ENCODE measurements around the gene RSAD1.

The RSAD1 gene

DNA sequence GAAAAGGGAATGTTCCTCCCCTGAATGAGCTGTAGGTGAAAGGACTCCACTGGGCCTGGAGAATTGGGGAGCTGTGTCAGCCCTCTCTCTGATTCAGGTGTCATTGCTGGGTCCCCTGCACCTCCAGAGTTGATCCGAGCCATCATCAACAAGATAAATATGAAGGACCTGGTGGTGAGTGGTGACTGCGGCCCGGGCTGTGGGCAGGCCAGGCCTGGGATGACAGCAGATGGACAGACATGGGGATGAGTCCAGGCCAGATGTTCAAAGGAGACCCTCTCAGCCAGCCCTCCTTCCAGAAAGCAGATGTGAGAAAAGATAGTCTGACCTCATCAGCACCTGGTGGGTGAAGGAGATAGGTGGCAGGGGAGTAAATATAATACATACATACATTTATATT is 14.5 kb upstream of the RSAD1 start:
- no peak for DNase-seq (ENCODE audit: low read depth)
- TF ChIP-seq, protein P1, sequence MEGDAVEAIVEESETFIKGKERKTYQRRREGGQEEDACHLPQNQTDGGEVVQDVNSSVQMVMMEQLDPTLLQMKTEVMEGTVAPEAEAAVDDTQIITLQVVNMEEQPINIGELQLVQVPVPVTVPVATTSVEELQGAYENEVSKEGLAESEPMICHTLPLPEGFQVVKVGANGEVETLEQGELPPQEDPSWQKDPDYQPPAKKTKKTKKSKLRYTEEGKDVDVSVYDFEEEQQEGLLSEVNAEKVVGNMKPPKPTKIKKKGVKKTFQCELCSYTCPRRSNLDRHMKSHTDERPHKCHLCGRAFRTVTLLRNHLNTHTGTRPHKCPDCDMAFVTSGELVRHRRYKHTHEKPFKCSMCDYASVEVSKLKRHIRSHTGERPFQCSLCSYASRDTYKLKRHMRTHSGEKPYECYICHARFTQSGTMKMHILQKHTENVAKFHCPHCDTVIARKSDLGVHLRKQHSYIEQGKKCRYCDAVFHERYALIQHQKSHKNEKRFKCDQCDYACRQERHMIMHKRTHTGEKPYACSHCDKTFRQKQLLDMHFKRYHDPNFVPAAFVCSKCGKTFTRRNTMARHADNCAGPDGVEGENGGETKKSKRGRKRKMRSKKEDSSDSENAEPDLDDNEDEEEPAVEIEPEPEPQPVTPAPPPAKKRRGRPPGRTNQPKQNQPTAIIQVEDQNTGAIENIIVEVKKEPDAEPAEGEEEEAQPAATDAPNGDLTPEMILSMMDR (IDR thresholded peaks at IDR 0.05; ENCODE audit: low read depth, low read length, missing control alignments), result no peak
- no peak overlapping the region for H3K4me3 ChIP-seq (ENCODE audit: low read depth, low read length)

- TF ChIP-seq, protein P1 (IDR thresholded peaks at IDR 0.05; ENCODE audit: low read depth, low read length, missing control alignments), result no peak
- no peak for DNase-seq (ENCODE audit: low read depth)
These were observed 13.9 kb upstream of the RSAD1 start for GRCh38 chr17:50464736-50465135.

GRCh38 chr17:50465171-50465570 is 13.5 kb upstream of the RSAD1 start:
- TF ChIP-seq, protein P1 (IDR thresholded peaks at IDR 0.05; ENCODE audit: low read depth, low read length, missing control alignments), result no peak
- H3K4me3 ChIP-seq (ENCODE audit: low read depth, low read length), result no peak overlapping the region
- no peak for DNase-seq (ENCODE audit: low read depth)

More at GRCh38 chr17:50464736-50465135, 13.9 kb upstream of the RSAD1 start:
- H3K4me3 ChIP-seq (ENCODE audit: low read depth, low read length), result no peak overlapping the region

DNA sequence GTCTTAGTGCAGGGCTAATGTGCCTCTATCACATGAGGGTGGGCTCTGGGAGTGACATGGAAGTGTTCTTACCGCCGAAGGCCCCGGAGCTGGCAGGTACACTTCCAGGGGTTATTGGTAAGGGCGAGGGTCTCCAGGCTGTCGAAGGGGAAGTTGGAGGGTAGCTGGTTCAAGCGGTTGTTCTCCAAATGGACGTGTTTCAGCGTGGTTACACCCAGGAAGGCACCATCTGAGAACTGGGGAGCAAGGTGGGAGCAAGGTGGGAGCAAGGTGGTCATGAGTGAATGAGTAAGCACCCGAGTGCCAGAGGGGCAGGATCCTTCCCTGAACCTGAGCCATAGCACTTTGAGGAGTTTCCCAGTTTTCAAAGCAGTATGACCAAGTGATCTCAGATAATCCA is 13.0 kb upstream of the RSAD1 start:
- TF ChIP-seq, protein P1 (IDR thresholded peaks at IDR 0.05; ENCODE audit: low read depth, low read length, missing control alignments), result no peak
- no peak for DNase-seq (ENCODE audit: low read depth)
- no peak overlapping the region for H3K4me3 ChIP-seq (ENCODE audit: low read depth, low read length)

DNA sequence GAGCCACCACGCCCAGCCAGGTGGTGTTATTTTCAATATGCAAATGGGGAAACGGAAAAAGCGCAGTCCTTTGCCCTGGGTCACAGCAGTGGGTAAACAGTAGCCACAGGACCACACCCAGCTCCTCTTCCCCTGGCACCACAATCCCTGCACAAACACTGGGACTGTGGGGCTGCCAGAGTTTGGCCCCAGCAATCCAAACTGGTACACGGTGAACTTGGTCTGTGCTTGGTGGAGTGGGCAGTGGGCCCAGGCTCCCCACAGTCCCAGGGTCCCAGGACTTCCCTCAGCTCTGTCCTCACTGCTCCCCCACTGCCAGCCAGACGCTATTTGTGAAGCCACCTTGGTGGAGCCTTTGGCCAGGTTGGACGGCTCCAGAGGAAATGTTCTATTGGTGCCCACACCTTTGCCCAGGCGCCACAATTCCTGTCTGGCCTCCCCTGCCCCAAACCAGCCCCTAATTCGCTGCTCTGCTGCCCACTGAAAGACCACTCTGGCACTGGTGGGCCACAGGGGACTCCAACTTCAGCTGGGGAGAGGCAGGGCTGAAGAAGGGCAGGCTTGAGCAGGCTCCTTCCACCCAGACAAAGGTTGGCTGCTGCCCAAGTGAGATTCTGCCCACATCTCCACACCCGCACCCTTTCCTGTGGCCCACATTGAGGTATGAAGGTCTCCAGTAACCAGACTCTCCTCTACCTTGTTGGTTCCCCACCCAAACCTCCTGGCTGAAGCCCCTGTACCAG is 12.1 kb upstream of the RSAD1 start:
- H3K4me3 ChIP-seq (ENCODE audit: low read depth, low read length), result no peak overlapping the region
- TF ChIP-seq, protein P1 (IDR thresholded peaks at IDR 0.05; ENCODE audit: low read depth, low read length, missing control alignments), result no peak
- no peak for DNase-seq (ENCODE audit: low read depth)

DNA sequence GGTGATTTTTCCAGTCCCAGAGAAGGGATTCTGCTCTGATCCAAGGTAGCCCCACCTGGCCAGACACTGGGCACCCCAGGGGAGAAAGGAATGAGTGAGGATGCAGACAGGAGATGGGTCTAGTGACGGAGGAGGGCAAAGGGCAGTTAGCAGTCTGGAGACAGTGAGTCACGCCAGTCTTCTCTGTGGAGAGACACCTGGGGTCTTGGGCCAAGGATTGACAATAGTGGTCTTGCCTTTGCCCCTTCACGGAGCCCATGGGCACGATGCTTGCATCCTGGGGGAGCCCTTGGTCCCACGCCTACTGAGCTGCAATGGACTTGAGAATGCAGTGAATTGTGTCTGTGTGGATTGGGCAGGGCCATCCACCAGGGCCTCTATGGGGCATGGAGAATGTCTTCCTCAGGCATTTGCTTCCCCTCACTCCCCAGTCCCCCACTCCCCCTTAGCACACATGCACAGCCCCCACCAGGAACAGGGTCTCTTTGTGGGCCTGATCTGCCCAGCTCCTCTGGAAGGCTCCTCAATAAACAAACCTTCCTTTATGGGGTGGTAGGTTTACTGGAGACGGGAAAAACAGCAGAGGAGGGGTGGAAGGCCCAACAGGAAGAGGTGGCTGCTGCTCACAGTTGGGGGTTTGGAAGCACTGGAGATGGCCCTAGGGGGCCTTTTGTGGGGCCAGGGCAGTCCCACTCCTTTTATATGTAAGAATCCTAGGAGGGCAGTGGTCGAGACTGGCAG is 11.4 kb upstream of the RSAD1 start:
- no peak for DNase-seq (ENCODE audit: low read depth)
- H3K4me3 ChIP-seq (ENCODE audit: low read depth, low read length), result no peak overlapping the region
- TF ChIP-seq, protein P1 (IDR thresholded peaks at IDR 0.05; ENCODE audit: low read depth, low read length, missing control alignments), result no peak

Data from GM12864 (cell line).